K562 treated with DMSO at 1 percent for 4 hours (cell line): Measurements from ENCODE around the gene AOX1. TPM values are rescaled to one million over a fixed set of nuclear protein-coding genes. Genes with fewer than 3 reads are reported as not detected.

Experiments
- total RNA-seq: library from RNA; unstranded; fragments of 300-600 nt; gene quantifications from 2 replicates; pipeline ENCODE4 v1.2.3, GENCODE V29; 2022; ENCODE audit not compliant: insufficient read depth

The AOX1 gene
- total RNA-seq: not detected in 2 replicates

GRCh38 chr2:200585730-200586643 is at the start of gene AOX1:
Gene AOX1 (plus strand): TSS chr2:200586014. CDS start chr2:200586109, 95 bp downstream.

Other genes with a start within 250 kb of the AOX1 start
- gene KCTD18, start 75.9 kb upstream of the AOX1 start, total RNA-seq: 3.2 and 4.1 TPM in 2 replicates
- gene SGO2, start 59.8 kb upstream of the AOX1 start, total RNA-seq: 6.3 and 9.0 TPM in 2 replicates
- gene BZW1, start 225.9 kb downstream of the AOX1 start, total RNA-seq: 52.5 and 64.2 TPM in 2 replicates